GM12875 (cell line): ENCODE results near the gene ZNF318.

Experiments used
- H3K4me3 ChIP-seq: one replicate; pipeline ENCODE4 v1.5.1; 2011; ENCODE audit warnings: low read depth, low read length, control low read depth
- TF ChIP-seq, protein P1 (sequence below): IDR thresholded peaks from 2 replicates; pipeline ENCODE4 v1.5.1; 2011; ENCODE audit warnings: low read depth, mild to moderate bottlenecking, control low read depth, inconsistent platforms, low read length, moderate library complexity, borderline replicate concordance; ENCODE audit not compliant: insufficient read depth

Gene ZNF318

GRCh38 chr6:43407296-43407695 is 37.8 kb upstream of the ZNF318 start:
- H3K4me3 ChIP-seq = no peak overlapping the region
- TF ChIP-seq, protein P1, sequence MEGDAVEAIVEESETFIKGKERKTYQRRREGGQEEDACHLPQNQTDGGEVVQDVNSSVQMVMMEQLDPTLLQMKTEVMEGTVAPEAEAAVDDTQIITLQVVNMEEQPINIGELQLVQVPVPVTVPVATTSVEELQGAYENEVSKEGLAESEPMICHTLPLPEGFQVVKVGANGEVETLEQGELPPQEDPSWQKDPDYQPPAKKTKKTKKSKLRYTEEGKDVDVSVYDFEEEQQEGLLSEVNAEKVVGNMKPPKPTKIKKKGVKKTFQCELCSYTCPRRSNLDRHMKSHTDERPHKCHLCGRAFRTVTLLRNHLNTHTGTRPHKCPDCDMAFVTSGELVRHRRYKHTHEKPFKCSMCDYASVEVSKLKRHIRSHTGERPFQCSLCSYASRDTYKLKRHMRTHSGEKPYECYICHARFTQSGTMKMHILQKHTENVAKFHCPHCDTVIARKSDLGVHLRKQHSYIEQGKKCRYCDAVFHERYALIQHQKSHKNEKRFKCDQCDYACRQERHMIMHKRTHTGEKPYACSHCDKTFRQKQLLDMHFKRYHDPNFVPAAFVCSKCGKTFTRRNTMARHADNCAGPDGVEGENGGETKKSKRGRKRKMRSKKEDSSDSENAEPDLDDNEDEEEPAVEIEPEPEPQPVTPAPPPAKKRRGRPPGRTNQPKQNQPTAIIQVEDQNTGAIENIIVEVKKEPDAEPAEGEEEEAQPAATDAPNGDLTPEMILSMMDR = no peak

DNA sequence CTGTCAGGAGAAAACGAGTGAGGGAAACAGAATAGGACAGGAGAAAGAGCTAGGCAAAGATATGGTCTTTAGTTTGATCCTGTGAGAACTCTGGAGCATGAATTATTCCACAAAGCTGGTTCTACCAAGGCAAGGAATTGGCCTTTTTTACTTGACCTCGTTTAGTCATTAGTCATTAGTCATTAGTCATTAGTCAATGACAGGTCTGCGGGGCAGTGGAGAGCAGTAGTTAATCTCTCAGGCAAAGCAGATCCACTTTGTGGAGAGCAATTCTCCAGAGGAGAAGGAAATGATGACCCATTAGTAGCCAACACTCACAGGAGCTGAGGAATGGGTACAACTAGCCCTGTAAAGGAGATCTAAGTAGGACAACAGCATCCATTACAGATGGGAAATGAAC is 35.9 kb upstream of the ZNF318 start:
- TF ChIP-seq, protein P1 = no peak
- no peak overlapping the region for H3K4me3 ChIP-seq

DNA sequence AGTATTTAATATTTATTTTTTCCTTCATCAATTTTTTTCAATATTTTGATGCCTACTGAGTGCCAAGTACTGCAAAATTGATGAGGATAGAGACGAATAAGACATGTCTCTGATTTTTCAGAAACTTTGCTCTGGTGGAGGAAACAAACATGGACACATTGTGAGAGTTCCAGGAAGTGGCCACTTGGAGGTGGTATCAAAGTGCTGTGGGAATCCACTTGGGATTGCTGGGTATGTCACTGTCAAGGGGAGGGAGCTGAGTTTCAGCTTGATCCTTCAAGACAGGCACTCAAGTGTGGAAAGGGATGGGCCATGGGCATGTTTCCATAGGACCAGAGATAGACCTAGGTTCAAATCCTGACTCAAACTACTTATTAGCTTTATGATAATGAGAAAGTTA is 33.4 kb upstream of the ZNF318 start:
- TF ChIP-seq, protein P1 = no peak
- H3K4me3 ChIP-seq = no peak overlapping the region

DNA sequence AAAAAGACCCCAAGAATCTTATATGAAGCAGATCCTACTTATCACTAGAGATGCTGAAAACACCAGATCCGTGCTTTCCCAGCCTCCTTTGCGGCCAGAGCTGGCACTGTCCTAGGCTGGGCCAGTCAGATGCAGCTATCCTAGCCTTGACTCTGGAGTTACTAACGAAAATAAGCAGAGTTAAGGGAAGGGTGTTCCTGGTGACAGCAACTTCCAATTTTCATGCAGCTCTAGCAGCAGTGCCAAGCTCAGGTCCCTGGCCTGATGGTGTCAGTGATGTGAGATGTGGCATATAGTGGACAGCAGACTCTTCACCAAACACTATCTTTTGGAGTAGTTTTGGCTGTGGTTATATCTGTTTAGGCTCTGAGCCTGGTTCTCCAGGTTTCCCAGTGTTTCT is 32.3 kb upstream of the ZNF318 start:
- TF ChIP-seq, protein P1 = no peak
- H3K4me3 ChIP-seq = no peak overlapping the region

GRCh38 chr6:43399932-43400487 is 30.6 kb upstream of the ZNF318 start:
- TF ChIP-seq, protein P1 = no peak
- H3K4me3 ChIP-seq = no peak overlapping the region

- H3K4me3 ChIP-seq = no peak overlapping the region
- TF ChIP-seq, protein P1 = no peak
These were observed 27.1 kb upstream of the ZNF318 start for GRCh38 chr6:43396408-43397149.

GRCh38 chr6:43395776-43396175 is 26.3 kb upstream of the ZNF318 start:
- TF ChIP-seq, protein P1 = no peak
- H3K4me3 ChIP-seq = no peak overlapping the region
